Measurements from ENCODE around the gene PPFIBP2. TPM values are rescaled to one million over a fixed set of nuclear protein-coding genes. Genes with fewer than 3 reads are reported as not detected.
"Not testable (repeated sequence)": the region's sequence is repeated elsewhere in the genome, so short reads cannot be mapped to it uniquely, and the experiment has no call there.

The PPFIBP2 gene
- polyA plus RNA-seq, 4 donors = 26.5 to 71.7 (median 62.4) TPM

DNA sequence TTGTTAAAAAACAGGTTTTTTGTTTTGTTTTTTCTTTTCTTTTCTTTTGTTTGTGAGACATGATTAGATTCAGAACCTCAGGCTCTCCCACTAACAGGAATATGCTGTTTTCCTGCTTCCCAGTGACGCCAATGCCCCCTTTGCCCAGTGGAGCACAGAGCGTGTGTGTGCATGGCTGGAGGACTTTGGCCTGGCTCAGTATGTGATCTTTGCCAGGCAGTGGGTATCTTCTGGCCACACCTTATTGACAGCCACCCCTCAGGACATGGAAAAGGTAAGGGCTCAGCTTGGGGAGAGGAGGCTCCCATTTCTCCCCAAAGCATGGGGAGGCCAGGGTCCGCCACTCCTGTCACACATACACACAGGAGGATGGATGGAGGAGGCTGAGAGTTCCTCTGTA, 134.5 kb downstream of the PPFIBP2 start:
- H3K27ac ChIP-seq (ENCODE audit: low read depth in 1 of 3, low read length in 2 of 3) = no peak overlapping the region
- peak; percentile 39 to 83 for DNase-seq
- no peak overlapping the region for H3K4me3 ChIP-seq (ENCODE audit: low read depth in 1 of 3, low read length in 3 of 3)
- H3K4me1 ChIP-seq (ENCODE audit: control insufficient read depth in 3 of 3, insufficient read depth in 2 of 3, low read depth in 1 of 3, low read length in 2 of 3) = peaks cover 0 to 9% (median 0%) of the 10 kb centered on the region in 3 donors
- no peaks in the 10 kb centered on the region for H3K27me3 ChIP-seq (ENCODE audit: control insufficient read depth in 3 of 3, insufficient read depth in 3 of 3, low read length in 3 of 3)
- peaks cover 11 to 46% (median 16%) of the 10 kb centered on the region in 3 donors for H3K36me3 ChIP-seq (ENCODE audit: control insufficient read depth in 3 of 3, insufficient read depth in 2 of 3, low read depth in 1 of 3, low read length in 3 of 3)
- no peaks in the 10 kb centered on the region for H3K9me3 ChIP-seq (ENCODE audit: control insufficient read depth in 2 of 2, insufficient read depth in 1 of 2, low read depth in 1 of 2, low read length in 1 of 2)
- 42 to 72% (median 69%) methylated on average over 3 of the region's 3 CpGs for WGBS, 3 donors
- no peak for FAIRE-seq

DNA sequence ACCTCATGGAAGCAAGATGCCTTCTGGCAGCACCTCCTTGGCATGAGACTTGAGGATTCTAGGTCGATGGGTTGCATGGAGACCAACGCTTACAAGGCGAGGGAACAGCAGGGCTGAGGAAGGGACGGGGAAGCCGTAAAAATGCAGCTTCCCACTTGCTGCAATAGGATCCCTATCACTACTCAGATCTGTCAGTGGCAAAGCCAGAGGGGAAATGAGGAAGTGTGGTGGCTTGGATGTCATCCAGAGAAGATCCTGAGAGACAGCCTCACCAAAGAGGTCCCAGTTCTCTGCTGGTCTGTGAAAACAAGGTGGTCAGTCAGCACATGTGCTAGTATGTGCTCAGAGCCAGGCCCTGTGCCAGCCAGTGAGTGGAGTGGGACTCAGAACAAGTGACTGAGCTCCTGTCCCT, 137.3 kb downstream of the PPFIBP2 start:
- DNase-seq = no peak
- H3K9me3 ChIP-seq (ENCODE audit: control insufficient read depth in 2 of 2, insufficient read depth in 1 of 2, low read depth in 1 of 2, low read length in 1 of 2) = no peaks in the 10 kb centered on the region
- H3K4me3 ChIP-seq (ENCODE audit: low read depth in 1 of 3, low read length in 3 of 3) = no peak overlapping the region
- H3K27ac ChIP-seq (ENCODE audit: low read depth in 1 of 3, low read length in 2 of 3) = no peak overlapping the region
- peaks cover 9 to 68% (median 22%) of the 10 kb centered on the region in 3 donors for H3K36me3 ChIP-seq (ENCODE audit: control insufficient read depth in 3 of 3, insufficient read depth in 2 of 3, low read depth in 1 of 3, low read length in 3 of 3)
- peaks cover 0 to 9% (median 0%) of the 10 kb centered on the region in 3 donors for H3K4me1 ChIP-seq (ENCODE audit: control insufficient read depth in 3 of 3, insufficient read depth in 2 of 3, low read depth in 1 of 3, low read length in 2 of 3)
- FAIRE-seq = no peak
- 52 to 86% (median 78%) methylated on average over 5 of the region's 5 CpGs for WGBS, 3 donors
- H3K27me3 ChIP-seq (ENCODE audit: control insufficient read depth in 3 of 3, insufficient read depth in 3 of 3, low read length in 3 of 3) = no peaks in the 10 kb centered on the region

DNA sequence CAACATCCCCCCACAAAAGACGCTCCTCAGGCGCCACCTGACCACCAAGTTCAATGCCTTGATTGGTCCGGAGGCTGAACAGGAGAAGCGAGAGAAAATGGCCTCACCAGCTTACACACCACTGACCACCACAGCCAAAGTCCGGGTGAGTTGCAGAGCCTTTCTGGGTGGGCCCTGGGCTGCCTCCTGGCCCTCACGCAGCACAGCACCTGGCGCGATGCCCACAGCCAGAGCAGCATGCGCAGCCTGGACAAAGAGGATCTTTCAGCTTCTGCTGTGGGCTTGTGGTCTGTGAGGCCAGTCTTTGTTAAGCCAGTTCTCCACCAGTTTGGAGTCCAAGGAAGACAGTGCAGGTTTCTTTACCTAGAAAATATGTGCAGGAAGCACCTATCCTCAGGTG, 137.9 kb downstream of the PPFIBP2 start:
- Histone ChIP-seq H3K27ac (ENCODE audit: low read depth in 1 of 3, low read length in 2 of 3) (no peak overlapping the region), H3K9me3 (ENCODE audit: control insufficient read depth in 2 of 2, insufficient read depth in 1 of 2, low read depth in 1 of 2, low read length in 1 of 2) (no peaks in the 10 kb centered on the region), H3K27me3 (ENCODE audit: control insufficient read depth in 3 of 3, insufficient read depth in 3 of 3, low read length in 3 of 3) (no peaks in the 10 kb centered on the region), H3K36me3 (ENCODE audit: control insufficient read depth in 3 of 3, insufficient read depth in 2 of 3, low read depth in 1 of 3, low read length in 3 of 3) (peaks cover 9 to 72% (median 22%) of the 10 kb centered on the region in 3 donors), H3K4me1 (ENCODE audit: control insufficient read depth in 3 of 3, insufficient read depth in 2 of 3, low read depth in 1 of 3, low read length in 2 of 3) (peaks cover 0 to 9% (median 0%) of the 10 kb centered on the region in 3 donors), H3K4me3 (ENCODE audit: low read depth in 1 of 3, low read length in 3 of 3) (no peak overlapping the region)
- WGBS, 3 donors = 89 to 94% (median 90%) methylated on average over 9 of the region's 9 CpGs
- FAIRE-seq (no peak), DNase-seq (no peak)

DNA sequence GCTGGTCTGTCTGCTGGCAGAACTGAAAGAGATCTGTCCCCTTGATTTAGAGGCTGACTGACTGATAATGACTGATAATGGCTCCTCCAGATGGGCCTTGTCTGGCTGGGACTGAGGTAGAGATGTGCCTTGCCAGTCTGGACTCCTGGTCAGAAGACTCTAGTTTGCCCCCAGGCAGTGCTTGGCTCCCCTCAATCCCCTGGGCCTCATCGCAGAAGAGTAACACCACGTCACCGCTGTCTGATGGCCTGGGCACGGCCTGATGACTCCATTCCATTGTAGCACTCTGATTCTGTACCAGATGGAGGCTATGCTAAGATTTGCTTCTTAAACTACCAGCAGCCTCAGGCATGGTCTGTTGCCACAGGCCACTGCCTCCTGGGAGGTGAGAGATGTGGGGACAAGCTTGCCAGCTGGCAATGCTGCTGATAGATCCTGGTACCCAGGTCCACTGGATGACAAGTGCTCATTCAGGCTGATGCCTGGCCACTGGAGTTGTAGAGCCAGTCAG, 140.5 kb downstream of the PPFIBP2 start:
- DNase-seq (no peak), FAIRE-seq (no peak)

DNA sequence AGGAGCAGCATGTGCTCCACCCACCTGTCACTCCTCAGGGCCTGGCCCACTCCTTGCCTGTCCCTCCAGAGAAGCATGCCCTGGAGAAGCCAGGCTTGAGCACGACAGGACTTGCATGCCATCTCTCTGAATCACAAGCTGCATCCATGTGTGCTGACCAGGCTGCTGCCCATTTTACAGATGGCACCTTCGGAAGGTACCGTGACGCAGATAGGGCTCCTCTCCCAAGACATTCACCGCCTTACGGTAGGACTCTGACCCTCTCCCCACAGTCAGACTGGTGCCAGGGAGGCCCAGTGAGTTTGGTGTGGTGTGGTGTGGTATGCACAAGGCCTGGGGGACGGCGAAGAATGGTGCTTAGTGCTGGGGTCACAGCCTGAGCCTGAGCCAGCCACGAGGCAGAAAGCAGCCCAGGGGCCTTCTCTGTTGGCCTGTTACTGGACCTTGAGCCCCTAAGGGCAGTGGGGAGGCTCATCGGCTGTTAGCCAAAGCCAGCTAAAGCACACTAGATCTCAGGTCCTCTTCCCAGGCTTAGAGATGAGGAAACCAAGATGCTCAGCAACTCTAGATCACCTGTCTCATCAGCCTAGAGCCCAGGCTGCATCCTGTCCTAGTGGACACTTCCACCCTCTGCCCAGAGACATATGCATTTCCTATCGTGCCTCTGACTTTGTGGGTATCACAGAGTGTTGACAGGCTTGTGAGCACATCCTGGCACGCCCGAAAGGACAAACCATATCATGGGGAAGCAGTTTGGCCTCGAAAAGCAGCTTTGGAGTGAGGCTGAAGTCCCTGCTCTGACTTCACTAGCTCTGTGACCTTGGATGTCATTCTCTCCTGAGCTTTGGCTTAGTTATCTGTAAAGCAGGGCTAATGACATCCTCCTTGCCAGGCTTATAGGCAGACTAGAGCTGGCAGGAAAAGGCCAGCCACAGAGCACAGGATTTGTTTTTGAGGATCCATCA, 141.7 kb downstream of the PPFIBP2 start:
- peaks cover 7 to 69% (median 13%) of the 10 kb centered on the region in 3 donors for H3K36me3 ChIP-seq (ENCODE audit: control insufficient read depth in 3 of 3, insufficient read depth in 2 of 3, low read depth in 1 of 3, low read length in 3 of 3)
- H3K27me3 ChIP-seq (ENCODE audit: control insufficient read depth in 3 of 3, insufficient read depth in 3 of 3, low read length in 3 of 3) = no peaks in the 10 kb centered on the region
- H3K9me3 ChIP-seq (ENCODE audit: control insufficient read depth in 2 of 2, insufficient read depth in 1 of 2, low read depth in 1 of 2, low read length in 1 of 2) = no peaks in the 10 kb centered on the region
- WGBS, 3 donors = 73 to 86% (median 76%) methylated on average over 13 to 14 of the region's 14 CpGs
- no peak for FAIRE-seq
- H3K4me1 ChIP-seq (ENCODE audit: control insufficient read depth in 3 of 3, insufficient read depth in 2 of 3, low read depth in 1 of 3, low read length in 2 of 3) = no peaks in the 10 kb centered on the region
- H3K4me3 ChIP-seq (ENCODE audit: low read depth in 1 of 3, low read length in 3 of 3) = no peak overlapping the region
- no peak overlapping the region for H3K27ac ChIP-seq (ENCODE audit: low read depth in 1 of 3, low read length in 2 of 3)
- DNase-seq = peak in 1 of 2 donors; percentile 45

More for the DNA sequence above, 140.5 kb downstream of the PPFIBP2 start:
- H3K4me3 ChIP-seq (ENCODE audit: low read depth in 1 of 3, low read length in 3 of 3) = no peak overlapping the region
- no peak overlapping the region for H3K27ac ChIP-seq (ENCODE audit: low read depth in 1 of 3, low read length in 2 of 3)
- H3K27me3 ChIP-seq (ENCODE audit: control insufficient read depth in 3 of 3, insufficient read depth in 3 of 3, low read length in 3 of 3) = no peaks in the 10 kb centered on the region
- 88 to 92% (median 90%) methylated on average over 4 of the region's 4 CpGs for WGBS, 3 donors
- no peaks in the 10 kb centered on the region for H3K4me1 ChIP-seq (ENCODE audit: control insufficient read depth in 3 of 3, insufficient read depth in 2 of 3, low read depth in 1 of 3, low read length in 2 of 3)
- peaks cover 9 to 77% (median 20%) of the 10 kb centered on the region in 3 donors for H3K36me3 ChIP-seq (ENCODE audit: control insufficient read depth in 3 of 3, insufficient read depth in 2 of 3, low read depth in 1 of 3, low read length in 3 of 3)
- H3K9me3 ChIP-seq (ENCODE audit: control insufficient read depth in 2 of 2, insufficient read depth in 1 of 2, low read depth in 1 of 2, low read length in 1 of 2) = no peaks in the 10 kb centered on the region

DNA sequence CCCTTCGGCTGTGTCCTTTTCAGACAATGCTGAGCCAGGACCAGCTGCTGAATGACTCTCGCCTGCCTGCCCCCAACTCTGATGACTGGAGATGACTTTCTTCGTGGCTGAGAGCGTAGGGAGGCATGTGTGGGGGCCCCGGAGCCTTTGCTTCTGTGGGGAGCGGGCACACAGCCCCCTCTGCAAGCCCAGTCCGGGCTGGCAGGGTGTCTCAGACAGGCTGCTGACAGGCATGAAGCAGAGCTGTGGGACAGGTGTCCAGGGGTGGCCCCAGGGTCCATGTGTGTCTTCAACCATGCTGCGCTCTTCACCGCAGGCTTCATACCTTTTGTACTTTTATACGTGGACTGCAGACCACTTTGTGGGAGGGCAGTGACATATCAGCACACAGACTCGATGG, 142.9 kb downstream of the PPFIBP2 start:
- no peak for FAIRE-seq
- Histone ChIP-seq H3K27ac (ENCODE audit: low read depth in 1 of 3, low read length in 2 of 3) (no peak overlapping the region), H3K27me3 (ENCODE audit: control insufficient read depth in 3 of 3, insufficient read depth in 3 of 3, low read length in 3 of 3) (no peaks in the 10 kb centered on the region), H3K36me3 (ENCODE audit: control insufficient read depth in 3 of 3, insufficient read depth in 2 of 3, low read depth in 1 of 3, low read length in 3 of 3) (peaks cover 6 to 57% (median 9%) of the 10 kb centered on the region in 3 donors), H3K9me3 (ENCODE audit: control insufficient read depth in 2 of 2, insufficient read depth in 1 of 2, low read depth in 1 of 2, low read length in 1 of 2) (no peaks in the 10 kb centered on the region), H3K4me1 (ENCODE audit: control insufficient read depth in 3 of 3, insufficient read depth in 2 of 3, low read depth in 1 of 3, low read length in 2 of 3) (no peaks in the 10 kb centered on the region), H3K4me3 (ENCODE audit: low read depth in 1 of 3, low read length in 3 of 3) (no peak overlapping the region)
- DNase-seq = no peak
- WGBS, 3 donors = 83 to 91% (median 90%) methylated on average over 11 of the region's 11 CpGs

DNA sequence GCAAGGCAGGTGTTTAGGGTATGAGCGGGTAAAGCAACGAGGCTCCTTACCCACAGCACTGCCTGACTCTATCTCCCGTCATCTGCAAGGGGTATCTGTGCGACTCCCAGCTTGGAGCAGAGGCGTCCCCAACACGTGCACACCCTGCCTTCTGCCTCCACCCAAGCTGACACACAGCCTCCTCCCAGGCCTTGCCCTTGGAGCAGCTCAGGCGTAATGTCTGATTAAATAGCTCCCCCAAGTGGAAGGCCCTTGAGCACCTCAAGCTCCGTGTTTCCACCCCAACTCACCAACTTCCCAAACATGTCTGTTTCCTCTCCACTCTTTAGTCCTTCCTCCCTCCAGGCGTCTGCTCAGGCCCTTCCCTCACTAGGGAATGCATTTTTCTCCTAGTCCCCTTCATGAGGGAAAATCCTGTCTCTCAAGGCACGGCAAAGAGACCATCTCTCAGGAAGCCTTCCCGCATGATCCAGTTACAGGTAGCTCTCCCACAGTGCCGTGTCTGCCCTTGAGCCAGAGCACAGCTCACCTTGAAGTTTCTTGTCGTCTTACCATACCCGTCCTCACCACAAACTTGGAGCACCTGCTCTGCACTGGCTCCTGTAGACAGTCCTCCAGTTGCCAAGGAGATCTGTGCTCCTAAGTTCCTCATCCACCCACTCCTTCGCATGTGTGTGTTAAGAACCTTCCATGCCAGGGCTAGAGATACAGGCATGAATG, 143.7 kb downstream of the PPFIBP2 start:
- no peak overlapping the region for H3K4me3 ChIP-seq (ENCODE audit: low read depth in 1 of 3, low read length in 3 of 3)
- H3K36me3 ChIP-seq (ENCODE audit: control insufficient read depth in 3 of 3, insufficient read depth in 2 of 3, low read depth in 1 of 3, low read length in 3 of 3) = peaks cover 3 to 50% (median 6%) of the 10 kb centered on the region in 3 donors
- DNase-seq (peak; percentile 73 to 81), FAIRE-seq (no peak)
- no peaks in the 10 kb centered on the region for H3K27me3 ChIP-seq (ENCODE audit: control insufficient read depth in 3 of 3, insufficient read depth in 3 of 3, low read length in 3 of 3)
- H3K9me3 ChIP-seq (ENCODE audit: control insufficient read depth in 2 of 2, insufficient read depth in 1 of 2, low read depth in 1 of 2, low read length in 1 of 2) = no peaks in the 10 kb centered on the region
- no peak overlapping the region for H3K27ac ChIP-seq (ENCODE audit: low read depth in 1 of 3, low read length in 2 of 3)
- no peaks in the 10 kb centered on the region for H3K4me1 ChIP-seq (ENCODE audit: control insufficient read depth in 3 of 3, insufficient read depth in 2 of 3, low read depth in 1 of 3, low read length in 2 of 3)
- 38 to 54% (median 50%) methylated on average over 15 of the region's 15 CpGs for WGBS, 3 donors

DNA sequence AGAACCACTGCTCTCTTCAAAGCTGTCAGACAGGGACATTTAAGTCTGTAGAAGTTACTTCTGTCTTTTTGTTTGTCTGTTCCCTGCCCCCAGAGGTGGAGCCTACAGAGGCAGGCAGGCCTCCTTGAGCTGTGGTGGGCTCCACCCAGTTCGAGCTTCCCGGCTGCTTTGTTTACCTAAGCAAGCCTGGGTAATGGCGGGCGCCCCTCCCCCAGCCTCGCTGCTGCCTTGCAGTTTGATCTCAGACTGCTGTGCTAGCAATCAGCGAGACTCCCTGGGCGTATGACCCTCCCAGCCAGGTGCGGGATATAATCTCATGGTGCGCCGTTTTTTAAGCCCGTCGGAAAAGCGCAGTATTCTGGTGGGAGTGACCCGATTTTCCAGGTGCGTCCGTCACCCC, 149.7 kb downstream of the PPFIBP2 start:
- WGBS, 3 donors = 70 to 94% (median 72%) methylated on average over 12 to 14 of the region's 16 CpGs
- FAIRE-seq = not testable (repeated sequence)

More for the DNA sequence above, 149.7 kb downstream of the PPFIBP2 start:
- H3K4me1 ChIP-seq (ENCODE audit: control insufficient read depth in 3 of 3, insufficient read depth in 2 of 3, low read depth in 1 of 3, low read length in 2 of 3); DNase-seq; H3K4me3 ChIP-seq (ENCODE audit: low read depth in 1 of 3, low read length in 3 of 3); H3K9me3 ChIP-seq (ENCODE audit: control insufficient read depth in 2 of 2, insufficient read depth in 1 of 2, low read depth in 1 of 2, low read length in 1 of 2); H3K27me3 ChIP-seq (ENCODE audit: control insufficient read depth in 3 of 3, insufficient read depth in 3 of 3, low read length in 3 of 3); H3K27ac ChIP-seq (ENCODE audit: low read depth in 1 of 3, low read length in 2 of 3): not testable (repeated sequence)
- peaks cover 0 to 38% (median 6%) of the 10 kb centered on the region in 3 donors for H3K36me3 ChIP-seq (ENCODE audit: control insufficient read depth in 3 of 3, insufficient read depth in 2 of 3, low read depth in 1 of 3, low read length in 3 of 3)

Data from small intestine (tissue), 7 donors.